K562 (cell line): Measurements from ENCODE around the gene RERE. TPM values are rescaled to one million over a fixed set of nuclear protein-coding genes. Genes with fewer than 3 reads are reported as not detected.

Experiments used
- CBFB ChIP-seq: sonication (generic); formaldehyde crosslinking; IDR thresholded peaks from 2 replicates; pipeline ENCODE4 v1.4.0; 2020; ENCODE audit warnings: mild to moderate bottlenecking, missing genetic modification reagents
- L3MBTL2 ChIP-seq: fragments of 450-650 bp; IDR thresholded peaks from 2 replicates; pipeline ENCODE4 v1.6.1; 2016; ENCODE audit warnings: mild to moderate bottlenecking, moderate library complexity
- LCOR ChIP-seq: sonication (generic); formaldehyde crosslinking; IDR thresholded peaks from 2 replicates; pipeline ENCODE4 v1.8.0; 2022; ENCODE audit warnings: mild to moderate bottlenecking, missing genetic modification reagents
- MAFF ChIP-seq: IDR thresholded peaks from 2 replicates; pipeline ENCODE4 v1.6.1; 2012; ENCODE audit warnings: low read length, improper control_type of control experiment
- MEIS2 ChIP-seq: fragments of 450-650 bp; IDR thresholded peaks from 2 replicates; pipeline ENCODE4 v1.6.1; 2014; ENCODE audit warnings: mild to moderate bottlenecking; ENCODE audit not compliant: partially characterized antibody
- NFRKB ChIP-seq: fragments of 450-650 bp; IDR thresholded peaks from 2 replicates; pipeline ENCODE4 v1.6.1; 2016; ENCODE audit warnings: low read depth
- NR2C2 ChIP-seq, 2 experiments: fragments of 200-800 bp in 1 of 2; sonication (Bioruptor generic) in 1 of 2; sonication (generic) in 1 of 2; formaldehyde crosslinking in 1 of 2; IDR thresholded peaks; 2 replicates each; pipeline versions ENCODE4 v1.6.1 to v1.8.0; 2016 to 2022; ENCODE audit warnings: mild to moderate bottlenecking in 1 of 2, missing compliant biosample characterization in 1 of 2, missing genetic modification characterization in 1 of 2, missing genetic modification reagents in 1 of 2
- RBBP5 ChIP-seq: fragments of 200-600 bp; sonication (generic); IDR thresholded peaks from 2 replicates; pipeline ENCODE4 v1.6.1; 2012; ENCODE audit warnings: borderline replicate concordance, mild to moderate bottlenecking, low read length, control low read depth, inconsistent platforms; ENCODE audit not compliant: insufficient read depth, poor library complexity, severe bottlenecking
- RBM14 ChIP-seq: fragments of 200-400 bp; formaldehyde crosslinking; IDR thresholded peaks from 2 replicates; pipeline ENCODE4 v1.6.1; 2018; ENCODE audit warnings: low read depth, mild to moderate bottlenecking, low read length, moderate library complexity, borderline replicate concordance; ENCODE audit not compliant: insufficient read depth
- ZBTB2 ChIP-seq: fragments of 450-650 bp; IDR thresholded peaks from 2 replicates; pipeline ENCODE4 v1.6.1; 2016; ENCODE audit warnings: antibody characterized with exemption
- ZC3H11A ChIP-seq: IDR thresholded peaks from 2 replicates; pipeline ENCODE4 v1.6.1; 2012; ENCODE audit warnings: low read depth, low read length, improper control_type of control experiment
- ZKSCAN1 ChIP-seq: fragments of 150-350 bp; IDR thresholded peaks from 2 replicates; pipeline ENCODE4 v1.6.1; 2016; ENCODE audit warnings: low read depth, low read length
- ZNF3 ChIP-seq: fragments of 250-450 bp; sonication (Bioruptor Pico); IDR thresholded peaks from 2 replicates; pipeline ENCODE4 v1.5.0; 2021; ENCODE audit warnings: mild to moderate bottlenecking, moderate library complexity
- ZNF316 ChIP-seq: fragments of 450-650 bp; IDR thresholded peaks from 2 replicates; pipeline ENCODE4 v1.6.1; 2016
- polyA plus RNA-seq, 8 experiments: library from polyadenylated mRNA; depleted of rRNA in 4 of 8; stranded (reverse) in 5 of 8; unstranded in 3 of 8; fragments of >200 nt; fragmentation: Nextera tagmentation in 2 of 8; fragmentation: Illumina TruSeq in 1 of 8; extraction: Ambion mirVana in 2 of 8; extraction: Trizol in 1 of 8; gene quantifications; 2 replicates each; pipeline versions ENCODE4 v1.2.1 to v1.2.3, GENCODE V29; 2011 to 2014; ENCODE audit warnings: inconsistent platforms in 1 of 8, missing spikeins in 1 of 8
- total RNA-seq, 7 experiments: library from RNA; depleted of rRNA in 6 of 7; stranded (reverse); fragments of >200 nt in 6 of 7; fragmentation: Illumina TruSeq in 2 of 7; extraction: Trizol in 2 of 7; gene quantifications; 2 replicates each; pipeline versions ENCODE4 v1.2.1 to v1.2.3, GENCODE V29; 2011 to 2021; ENCODE audit warnings: low replicate concordance in 1 of 7
- TF ChIP-seq, protein P1 (sequence below): fragments of 450-650 bp; IDR thresholded peaks from 2 replicates; pipeline ENCODE4 v1.6.1; 2017; ENCODE audit warnings: antibody characterized with exemption
- TF ChIP-seq, protein P2 (sequence below): sonication (generic); formaldehyde crosslinking; IDR thresholded peaks from 2 replicates; pipeline ENCODE4 v1.8.0; 2022; ENCODE audit warnings: mild to moderate bottlenecking, missing genetic modification reagents
- TF ChIP-seq, protein P3 (sequence below): sonication (generic); formaldehyde crosslinking; IDR thresholded peaks from 2 replicates; pipeline ENCODE4 v1.8.1; 2023; ENCODE audit warnings: mild to moderate bottlenecking, missing genetic modification reagents
- TF ChIP-seq, protein P4 (sequence below), 2 experiments: fragments of 450-650 bp; conservative IDR thresholded peaks; 2 replicates each; pipeline ENCODE4 v1.6.1; 2017; ENCODE audit warnings: mild to moderate bottlenecking in 2 of 2, moderate library complexity in 2 of 2

The RERE gene
- total and polyA plus RNA-seq, 9 of the 15 experiments (the other 6 are each of a cell fraction or from before 2014, with no cell fraction given): 3.0 to 51.5 (median 13.4) TPM

DNA sequence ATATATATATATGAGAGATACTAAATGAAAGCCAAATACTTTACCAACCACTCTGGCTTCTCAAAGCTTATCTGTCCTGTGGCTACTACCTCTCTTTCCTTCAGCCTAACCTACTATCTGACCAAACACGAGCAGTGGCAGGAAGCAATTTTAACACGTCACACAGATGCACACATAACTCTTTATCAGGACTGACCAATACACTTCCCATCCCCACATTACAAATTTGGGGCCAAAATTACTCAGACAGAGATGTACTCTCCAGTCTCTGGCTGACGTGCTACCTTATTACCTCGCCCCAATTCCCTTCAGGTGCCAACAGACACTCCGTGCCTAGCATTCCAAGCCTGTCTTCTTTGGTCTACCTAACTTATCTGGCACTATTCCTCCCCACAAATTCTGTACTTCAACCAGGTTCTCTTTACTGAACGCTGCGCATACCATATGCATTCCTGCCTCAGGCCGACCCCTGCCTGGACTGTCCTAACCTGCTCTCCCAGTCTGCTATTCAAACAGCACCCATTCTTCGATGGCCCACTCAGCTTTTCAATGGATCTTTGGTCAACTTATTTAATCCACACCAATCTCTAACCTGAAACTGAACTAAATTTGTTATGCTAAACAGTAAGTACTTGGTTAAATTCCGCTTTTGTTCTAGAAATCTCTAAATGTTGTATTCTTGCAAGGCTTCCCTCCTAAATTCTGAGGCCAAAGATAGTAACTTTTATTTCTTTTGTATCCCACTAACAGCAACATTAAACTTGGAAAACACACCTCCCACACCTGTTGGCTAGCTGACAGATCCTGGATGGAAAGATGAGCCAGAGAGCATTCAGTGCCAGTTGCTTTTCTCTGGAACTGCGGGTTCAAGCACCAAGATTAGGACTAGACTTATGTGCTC lies 27.9 kb downstream of the RERE start (continued):
- TF ChIP-seq, protein P1, sequence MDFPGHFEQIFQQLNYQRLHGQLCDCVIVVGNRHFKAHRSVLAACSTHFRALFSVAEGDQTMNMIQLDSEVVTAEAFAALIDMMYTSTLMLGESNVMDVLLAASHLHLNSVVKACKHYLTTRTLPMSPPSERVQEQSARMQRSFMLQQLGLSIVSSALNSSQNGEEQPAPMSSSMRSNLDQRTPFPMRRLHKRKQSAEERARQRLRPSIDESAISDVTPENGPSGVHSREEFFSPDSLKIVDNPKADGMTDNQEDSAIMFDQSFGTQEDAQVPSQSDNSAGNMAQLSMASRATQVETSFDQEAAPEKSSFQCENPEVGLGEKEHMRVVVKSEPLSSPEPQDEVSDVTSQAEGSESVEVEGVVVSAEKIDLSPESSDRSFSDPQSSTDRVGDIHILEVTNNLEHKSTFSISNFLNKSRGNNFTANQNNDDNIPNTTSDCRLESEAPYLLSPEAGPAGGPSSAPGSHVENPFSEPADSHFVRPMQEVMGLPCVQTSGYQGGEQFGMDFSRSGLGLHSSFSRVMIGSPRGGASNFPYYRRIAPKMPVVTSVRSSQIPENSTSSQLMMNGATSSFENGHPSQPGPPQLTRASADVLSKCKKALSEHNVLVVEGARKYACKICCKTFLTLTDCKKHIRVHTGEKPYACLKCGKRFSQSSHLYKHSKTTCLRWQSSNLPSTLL: no peak
- TF ChIP-seq NR2C2 (CRISPR knock-in tag; IDR thresholded peaks at IDR 0.05) (0 out of 2 replicates have a peak, but pooled peaks have one; percentile 59), NR2C2 (tag; IDR thresholded peaks at IDR 0.05) (no peak), ZNF316 (no peak), L3MBTL2 (peak; percentile 66), RBBP5 (no peak), ZKSCAN1 (peak; percentile 79), NFRKB (peak; percentile 81), RBM14 (no peak), ZBTB2 (peak; percentile 76; the same call in 1 of the 2 replicates), MAFF (no peak), ZC3H11A (no peak), MEIS2 (peak; percentile 80), LCOR (CRISPR knock-in tag) (peak; percentile 100), CBFB (no peak), ZNF3 (no peak)
- TF ChIP-seq, protein P2, sequence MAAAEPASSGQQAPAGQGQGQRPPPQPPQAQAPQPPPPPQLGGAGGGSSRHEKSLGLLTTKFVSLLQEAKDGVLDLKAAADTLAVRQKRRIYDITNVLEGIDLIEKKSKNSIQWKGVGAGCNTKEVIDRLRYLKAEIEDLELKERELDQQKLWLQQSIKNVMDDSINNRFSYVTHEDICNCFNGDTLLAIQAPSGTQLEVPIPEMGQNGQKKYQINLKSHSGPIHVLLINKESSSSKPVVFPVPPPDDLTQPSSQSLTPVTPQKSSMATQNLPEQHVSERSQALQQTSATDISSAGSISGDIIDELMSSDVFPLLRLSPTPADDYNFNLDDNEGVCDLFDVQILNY: no peak
- TF ChIP-seq, protein P3, sequence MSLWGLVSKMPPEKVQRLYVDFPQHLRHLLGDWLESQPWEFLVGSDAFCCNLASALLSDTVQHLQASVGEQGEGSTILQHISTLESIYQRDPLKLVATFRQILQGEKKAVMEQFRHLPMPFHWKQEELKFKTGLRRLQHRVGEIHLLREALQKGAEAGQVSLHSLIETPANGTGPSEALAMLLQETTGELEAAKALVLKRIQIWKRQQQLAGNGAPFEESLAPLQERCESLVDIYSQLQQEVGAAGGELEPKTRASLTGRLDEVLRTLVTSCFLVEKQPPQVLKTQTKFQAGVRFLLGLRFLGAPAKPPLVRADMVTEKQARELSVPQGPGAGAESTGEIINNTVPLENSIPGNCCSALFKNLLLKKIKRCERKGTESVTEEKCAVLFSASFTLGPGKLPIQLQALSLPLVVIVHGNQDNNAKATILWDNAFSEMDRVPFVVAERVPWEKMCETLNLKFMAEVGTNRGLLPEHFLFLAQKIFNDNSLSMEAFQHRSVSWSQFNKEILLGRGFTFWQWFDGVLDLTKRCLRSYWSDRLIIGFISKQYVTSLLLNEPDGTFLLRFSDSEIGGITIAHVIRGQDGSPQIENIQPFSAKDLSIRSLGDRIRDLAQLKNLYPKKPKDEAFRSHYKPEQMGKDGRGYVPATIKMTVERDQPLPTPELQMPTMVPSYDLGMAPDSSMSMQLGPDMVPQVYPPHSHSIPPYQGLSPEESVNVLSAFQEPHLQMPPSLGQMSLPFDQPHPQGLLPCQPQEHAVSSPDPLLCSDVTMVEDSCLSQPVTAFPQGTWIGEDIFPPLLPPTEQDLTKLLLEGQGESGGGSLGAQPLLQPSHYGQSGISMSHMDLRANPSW (CRISPR knock-in tag): no peak
- TF ChIP-seq, protein P4, sequence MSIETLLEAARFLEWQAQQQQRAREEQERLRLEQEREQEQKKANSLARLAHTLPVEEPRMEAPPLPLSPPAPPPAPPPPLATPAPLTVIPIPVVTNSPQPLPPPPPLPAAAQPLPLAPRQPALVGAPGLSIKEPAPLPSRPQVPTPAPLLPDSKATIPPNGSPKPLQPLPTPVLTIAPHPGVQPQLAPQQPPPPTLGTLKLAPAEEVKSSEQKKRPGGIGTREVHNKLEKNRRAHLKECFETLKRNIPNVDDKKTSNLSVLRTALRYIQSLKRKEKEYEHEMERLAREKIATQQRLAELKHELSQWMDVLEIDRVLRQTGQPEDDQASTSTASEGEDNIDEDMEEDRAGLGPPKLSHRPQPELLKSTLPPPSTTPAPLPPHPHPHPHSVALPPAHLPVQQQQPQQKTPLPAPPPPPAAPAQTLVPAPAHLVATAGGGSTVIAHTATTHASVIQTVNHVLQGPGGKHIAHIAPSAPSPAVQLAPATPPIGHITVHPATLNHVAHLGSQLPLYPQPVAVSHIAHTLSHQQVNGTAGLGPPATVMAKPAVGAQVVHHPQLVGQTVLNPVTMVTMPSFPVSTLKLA (conservative IDR thresholded peaks at IDR 0.05): peak in 1 of 2 experiments; percentile 62; a peak in 3 of 4 replicates
